HG02938 (cell line): Measurements from ENCODE around the gene TPD52L2.
A peak's percentile ranks its signal among the peaks of the same experiment; 100 is the strongest.
"Not testable (repeated sequence)": the region's sequence is repeated elsewhere in the genome, so short reads cannot be mapped to it uniquely, and the experiment has no call there.

Experiments used
- ATAC-seq: cut with Tn5 transposase; IDR thresholded peaks from one replicate; pipeline ENCODE4 v1.9.1; 2021; ENCODE audit warnings: mild to moderate bottlenecking, moderate library complexity; ENCODE audit not compliant: unreplicated experiment

TPD52L2 gene

GRCh38 chr20:63855363-63856097 is 9.5 kb upstream of the TPD52L2 start:
- no peak for ATAC-seq

GRCh38 chr20:63856098-63856511 is 9.0 kb upstream of the TPD52L2 start:
- no peak for ATAC-seq

- ATAC-seq, result no peak
Observed at GRCh38 chr20:63857764-63858392, 7.2 kb upstream of the TPD52L2 start.

GRCh38 chr20:63858393-63859165 is 6.5 kb upstream of the TPD52L2 start:
- ATAC-seq, result no peak

- ATAC-seq, result no peak
Observed at GRCh38 chr20:63859166-63859699, 5.8 kb upstream of the TPD52L2 start.

- ATAC-seq, result no peak
Observed at GRCh38 chr20:63860325-63861051, 4.6 kb upstream of the TPD52L2 start.

GRCh38 chr20:63861365-63861934 is 3.6 kb upstream of the TPD52L2 start, which contains the start of gene ABHD16B:
ABHD16B (plus strand) TSS chr20:63861498; CDS start chr20:63861541, 43 bp downstream.
- ATAC-seq, result no peak

- ATAC-seq, result no peak
Observed at GRCh38 chr20:63861981-63862901, 2.8 kb upstream of the TPD52L2 start.

GRCh38 chr20:63863021-63863797 is 1.9 kb upstream of the TPD52L2 start:
- no peak for ATAC-seq

- ATAC-seq, result peak; percentile 49
Observed at GRCh38 chr20:63863798-63864544, 1.1 kb upstream of the TPD52L2 start.

GRCh38 chr20:63864545-63864977 is 509 bp upstream of the TPD52L2 start:
- no peak for ATAC-seq

- ATAC-seq, result not testable (repeated sequence)
Observed at GRCh38 chr20:63867042-63867441, 2.0 kb downstream of the TPD52L2 start.

GRCh38 chr20:63868264-63868663 is 3.2 kb downstream of the TPD52L2 start:
- no peak for ATAC-seq

- no peak for ATAC-seq
Observed at GRCh38 chr20:63873477-63873971, 8.5 kb downstream of the TPD52L2 start.

- not testable (repeated sequence) for ATAC-seq
Observed at GRCh38 chr20:63874241-63874640, 9.2 kb downstream of the TPD52L2 start.

GRCh38 chr20:63876489-63877036 is 11.5 kb downstream of the TPD52L2 start:
- ATAC-seq, result no peak

- ATAC-seq, result no peak
Observed at GRCh38 chr20:63877755-63878470, 12.8 kb downstream of the TPD52L2 start.
